Neural cell (in vitro differentiated cells): ENCODE measurements around the gene DOK5. TPM values are rescaled to one million over a fixed set of nuclear protein-coding genes. Genes with fewer than 3 reads are reported as not detected.

ENCODE experiments used
- H2AFZ ChIP-seq: fragments of 200-600, 300-800 bp; sonication (generic), shearing (Covaris generic); 2 replicates; pipeline ENCODE4 v1.6.0; 2014; ENCODE audit warnings: low read depth, mild to moderate bottlenecking, antibody characterized with exemption, low read length, moderate library complexity
- H3F3A ChIP-seq: fragments of 200-600 bp; shearing (Covaris generic); 2 replicates; pipeline ENCODE4 v1.6.1; 2016; ENCODE audit warnings: mild to moderate bottlenecking, moderate library complexity, mixed read lengths, antibody characterized with exemption, low read length; ENCODE audit not compliant: insufficient read depth, poor library complexity, severe bottlenecking
- H3K27ac ChIP-seq: fragments of 200-600, 300-800 bp; sonication (generic), shearing (Covaris generic); 2 replicates; pipeline ENCODE4 v1.5.1; 2014; ENCODE audit warnings: mild to moderate bottlenecking, low read length, moderate library complexity
- H3K27me3 ChIP-seq: fragments of 300-800, 200-600 bp; sonication (generic), shearing (Covaris generic); 2 replicates; pipeline ENCODE4 v1.6.0; 2014; ENCODE audit warnings: mild to moderate bottlenecking, low read depth, low read length, moderate library complexity; ENCODE audit not compliant: insufficient read depth
- H3K36me3 ChIP-seq: fragments of 300-800, 200-600 bp; sonication (generic), shearing (Covaris generic); 2 replicates; pipeline ENCODE4 v1.5.1; 2014; ENCODE audit warnings: mild to moderate bottlenecking, antibody characterized with exemption, low read length, moderate library complexity; ENCODE audit not compliant: insufficient read depth
- H3K4me2 ChIP-seq: fragments of 300-800, 200-600 bp; sonication (generic), shearing (Covaris generic); 2 replicates; pipeline ENCODE4 v1.6.0; 2014; ENCODE audit warnings: mild to moderate bottlenecking, low read length
- H3K4me3 ChIP-seq: fragments of 300-800, 200-600 bp; sonication (generic), shearing (Covaris generic); 2 replicates; pipeline ENCODE4 v1.5.1; 2014; ENCODE audit warnings: mild to moderate bottlenecking, low read length, moderate library complexity
- H3K79me2 ChIP-seq: fragments of 200-600 bp; shearing (Covaris generic); replicated peaks from 2 replicates; pipeline ENCODE4 v1.6.0; 2014; ENCODE audit warnings: mild to moderate bottlenecking, low read length, moderate library complexity; ENCODE audit not compliant: insufficient read depth
- H3K9ac ChIP-seq: fragments of 300-800, 200-600 bp; sonication (generic), shearing (Covaris generic); 2 replicates; pipeline ENCODE4 v1.6.1; 2016; ENCODE audit warnings: mild to moderate bottlenecking, low read length, mixed read lengths
- H3K9me2 ChIP-seq: fragments of 200-600 bp; shearing (Covaris generic); 2 replicates; pipeline ENCODE4 v1.6.1; 2016; ENCODE audit warnings: mild to moderate bottlenecking, low read length, mixed read lengths; ENCODE audit not compliant: insufficient read depth
- H3K9me3 ChIP-seq: fragments of 200-600, 300-800 bp; sonication (generic), shearing (Covaris generic); 2 replicates; pipeline ENCODE4 v1.6.1; 2016; ENCODE audit warnings: mild to moderate bottlenecking, mixed run types, low read length, moderate library complexity, mixed read lengths
- H4K20me1 ChIP-seq: fragments of 200-600 bp; shearing (Covaris generic); 2 replicates; pipeline ENCODE4 v1.6.1; 2016; ENCODE audit warnings: mild to moderate bottlenecking, mixed run types; ENCODE audit not compliant: insufficient read depth
- EP300 ChIP-seq: fragments of 450-650 bp; conservative IDR thresholded peaks from 2 replicates; pipeline ENCODE4 v1.6.1; 2014; ENCODE audit warnings: antibody characterized with exemption, mild to moderate bottlenecking, moderate library complexity; ENCODE audit not compliant: poor library complexity, severe bottlenecking
- EZH2 ChIP-seq: fragments of 200-600, 300-800 bp; shearing (Covaris generic), sonication (generic); IDR thresholded peaks from 2 replicates; pipeline ENCODE4 v1.6.1; 2014; ENCODE audit warnings: antibody characterized with exemption, low read length, borderline replicate concordance, mild to moderate bottlenecking; ENCODE audit not compliant: insufficient read depth, poor library complexity, severe bottlenecking
- MXI1 ChIP-seq: fragments of 450-650 bp; conservative IDR thresholded peaks from 2 replicates; pipeline ENCODE4 v1.6.1; 2014; ENCODE audit warnings: antibody characterized with exemption, mild to moderate bottlenecking; ENCODE audit not compliant: poor library complexity, severe bottlenecking
- POLR2AphosphoS5 ChIP-seq: IDR thresholded peaks from 2 replicates; pipeline ENCODE4 v1.6.1; 2012
- RAD21 ChIP-seq: fragments of 450-650 bp; conservative IDR thresholded peaks from 2 replicates; pipeline ENCODE4 v1.6.1; 2014; ENCODE audit warnings: antibody characterized with exemption, mild to moderate bottlenecking, moderate library complexity
- SMC3 ChIP-seq: fragments of 450-650 bp; conservative IDR thresholded peaks from 2 replicates; pipeline ENCODE4 v1.6.1; 2014; ENCODE audit warnings: antibody characterized with exemption, mild to moderate bottlenecking, moderate library complexity; ENCODE audit not compliant: poor library complexity
- TAF1 ChIP-seq: IDR thresholded peaks from 2 replicates; pipeline ENCODE4 v1.6.1; 2012; ENCODE audit warnings: low read depth
- polyA plus RNA-seq: library from polyadenylated mRNA; depleted of rRNA; stranded (reverse); fragments of >200 nt; gene quantifications from 2 replicates; pipeline ENCODE4 v1.2.3, GENCODE V29; 2014
- TF ChIP-seq, protein P1 (sequence below): IDR thresholded peaks from 2 replicates; pipeline ENCODE4 v1.6.1; 2012; ENCODE audit warnings: borderline replicate concordance
- TF ChIP-seq, protein P2 (sequence below): fragments of 450-650 bp; IDR thresholded peaks from 2 replicates; pipeline ENCODE4 v1.5.1; 2014; ENCODE audit warnings: antibody characterized with exemption, mild to moderate bottlenecking, moderate library complexity; ENCODE audit not compliant: poor library complexity, severe bottlenecking

DOK5 gene
- polyA plus RNA-seq, 1 donor from 2014 or later, result 4.6 TPM

DNA sequence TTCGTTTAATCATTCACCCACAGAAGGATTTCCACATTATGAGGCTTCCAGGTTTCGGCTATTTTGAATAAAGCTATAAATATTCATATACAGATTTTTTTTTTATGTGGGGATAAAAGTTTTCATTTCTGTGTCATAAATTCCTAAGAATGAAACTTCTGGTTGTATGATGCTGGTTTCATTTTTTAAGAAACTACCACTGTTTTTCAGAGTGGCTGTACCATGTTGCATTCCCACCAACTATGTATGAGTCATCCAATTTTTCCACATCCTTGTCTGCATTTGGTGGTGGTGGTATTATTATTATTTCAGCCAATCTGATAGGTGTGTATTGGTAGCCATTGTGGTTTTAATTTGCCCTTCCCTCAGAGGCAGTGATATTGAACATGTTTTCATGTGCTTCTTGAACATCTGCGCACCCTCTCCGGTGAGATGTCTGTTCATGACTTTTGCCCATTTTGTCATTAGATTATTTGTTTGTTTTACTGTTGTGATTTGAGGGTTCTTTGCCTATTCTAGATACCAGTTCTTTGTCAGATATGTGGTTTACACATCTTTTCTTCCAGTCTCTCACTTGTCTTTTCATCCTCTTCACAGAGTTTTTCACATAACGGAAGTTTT, 75.5 kb downstream of the DOK5 start:
- no peaks in the 10 kb centered on the region for H4K20me1 ChIP-seq
- no peaks in the 10 kb centered on the region for H3F3A ChIP-seq
- H3K36me3 ChIP-seq, result no peaks in the 10 kb centered on the region
- TF ChIP-seq MXI1 (no peak), RAD21 (no peak), TAF1 (no peak), EZH2 (no peak), EP300 (no peak), SMC3 (no peak), POLR2AphosphoS5 (no peak)
- TF ChIP-seq, protein P1, sequence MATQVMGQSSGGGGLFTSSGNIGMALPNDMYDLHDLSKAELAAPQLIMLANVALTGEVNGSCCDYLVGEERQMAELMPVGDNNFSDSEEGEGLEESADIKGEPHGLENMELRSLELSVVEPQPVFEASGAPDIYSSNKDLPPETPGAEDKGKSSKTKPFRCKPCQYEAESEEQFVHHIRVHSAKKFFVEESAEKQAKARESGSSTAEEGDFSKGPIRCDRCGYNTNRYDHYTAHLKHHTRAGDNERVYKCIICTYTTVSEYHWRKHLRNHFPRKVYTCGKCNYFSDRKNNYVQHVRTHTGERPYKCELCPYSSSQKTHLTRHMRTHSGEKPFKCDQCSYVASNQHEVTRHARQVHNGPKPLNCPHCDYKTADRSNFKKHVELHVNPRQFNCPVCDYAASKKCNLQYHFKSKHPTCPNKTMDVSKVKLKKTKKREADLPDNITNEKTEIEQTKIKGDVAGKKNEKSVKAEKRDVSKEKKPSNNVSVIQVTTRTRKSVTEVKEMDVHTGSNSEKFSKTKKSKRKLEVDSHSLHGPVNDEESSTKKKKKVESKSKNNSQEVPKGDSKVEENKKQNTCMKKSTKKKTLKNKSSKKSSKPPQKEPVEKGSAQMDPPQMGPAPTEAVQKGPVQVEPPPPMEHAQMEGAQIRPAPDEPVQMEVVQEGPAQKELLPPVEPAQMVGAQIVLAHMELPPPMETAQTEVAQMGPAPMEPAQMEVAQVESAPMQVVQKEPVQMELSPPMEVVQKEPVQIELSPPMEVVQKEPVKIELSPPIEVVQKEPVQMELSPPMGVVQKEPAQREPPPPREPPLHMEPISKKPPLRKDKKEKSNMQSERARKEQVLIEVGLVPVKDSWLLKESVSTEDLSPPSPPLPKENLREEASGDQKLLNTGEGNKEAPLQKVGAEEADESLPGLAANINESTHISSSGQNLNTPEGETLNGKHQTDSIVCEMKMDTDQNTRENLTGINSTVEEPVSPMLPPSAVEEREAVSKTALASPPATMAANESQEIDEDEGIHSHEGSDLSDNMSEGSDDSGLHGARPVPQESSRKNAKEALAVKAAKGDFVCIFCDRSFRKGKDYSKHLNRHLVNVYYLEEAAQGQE, result no peak
- TF ChIP-seq, protein P2, sequence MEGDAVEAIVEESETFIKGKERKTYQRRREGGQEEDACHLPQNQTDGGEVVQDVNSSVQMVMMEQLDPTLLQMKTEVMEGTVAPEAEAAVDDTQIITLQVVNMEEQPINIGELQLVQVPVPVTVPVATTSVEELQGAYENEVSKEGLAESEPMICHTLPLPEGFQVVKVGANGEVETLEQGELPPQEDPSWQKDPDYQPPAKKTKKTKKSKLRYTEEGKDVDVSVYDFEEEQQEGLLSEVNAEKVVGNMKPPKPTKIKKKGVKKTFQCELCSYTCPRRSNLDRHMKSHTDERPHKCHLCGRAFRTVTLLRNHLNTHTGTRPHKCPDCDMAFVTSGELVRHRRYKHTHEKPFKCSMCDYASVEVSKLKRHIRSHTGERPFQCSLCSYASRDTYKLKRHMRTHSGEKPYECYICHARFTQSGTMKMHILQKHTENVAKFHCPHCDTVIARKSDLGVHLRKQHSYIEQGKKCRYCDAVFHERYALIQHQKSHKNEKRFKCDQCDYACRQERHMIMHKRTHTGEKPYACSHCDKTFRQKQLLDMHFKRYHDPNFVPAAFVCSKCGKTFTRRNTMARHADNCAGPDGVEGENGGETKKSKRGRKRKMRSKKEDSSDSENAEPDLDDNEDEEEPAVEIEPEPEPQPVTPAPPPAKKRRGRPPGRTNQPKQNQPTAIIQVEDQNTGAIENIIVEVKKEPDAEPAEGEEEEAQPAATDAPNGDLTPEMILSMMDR, result no peak
- no peaks in the 10 kb centered on the region for H3K27me3 ChIP-seq
- H3K4me2 ChIP-seq, result no peak overlapping the region
- no peak overlapping the region for H3K4me3 ChIP-seq
- H3K9me2 ChIP-seq, result no peaks in the 10 kb centered on the region
- H3K79me2 ChIP-seq, result no peaks in the 10 kb centered on the region
- H3K9me3 ChIP-seq, result no peaks in the 10 kb centered on the region
- no peak overlapping the region for H2AFZ ChIP-seq
- no peak overlapping the region for H3K9ac ChIP-seq
- H3K27ac ChIP-seq, result no peak overlapping the region

DNA sequence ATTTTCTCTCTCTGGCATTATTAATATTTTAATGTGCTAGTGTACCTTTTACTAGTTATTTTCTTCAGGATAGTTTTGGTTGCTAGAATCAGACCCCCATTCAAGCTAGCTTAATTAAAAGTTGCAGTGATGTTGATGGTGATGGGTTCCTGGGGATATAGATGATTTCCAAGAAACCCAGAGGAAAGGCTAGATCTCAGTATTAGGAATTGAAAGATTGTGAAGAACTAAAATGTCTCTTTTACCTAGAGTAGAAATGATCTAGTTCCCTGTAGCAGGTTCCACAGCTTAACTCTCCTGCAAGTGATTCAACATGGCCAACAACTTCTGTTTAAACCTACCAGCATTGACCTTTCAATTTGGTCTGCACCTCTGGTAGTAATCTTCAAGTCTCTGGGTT, 78.6 kb downstream of the DOK5 start:
- Histone ChIP-seq H3K27ac (no peak overlapping the region), H3K4me2 (no peak overlapping the region), H3F3A (no peaks in the 10 kb centered on the region), H2AFZ (no peak overlapping the region), H3K9me2 (no peaks in the 10 kb centered on the region), H3K4me3 (no peak overlapping the region), H3K27me3 (no peaks in the 10 kb centered on the region), H4K20me1 (no peaks in the 10 kb centered on the region), H3K9me3 (no peaks in the 10 kb centered on the region), H3K9ac (no peak overlapping the region), H3K36me3 (no peaks in the 10 kb centered on the region), H3K79me2 (no peaks in the 10 kb centered on the region)
- TF ChIP-seq TAF1 (no peak), POLR2AphosphoS5 (no peak), EZH2 (no peak)
- TF ChIP-seq, protein P1, result no peak
